Fibroblast of skin of scalp (primary cell): ENCODE data around the gene LATS1.

Experiments used
- DNase-seq: peaks from one replicate; pipeline ENCODE4 v3.0.0-alpha.2; 2013

The LATS1 gene

DNA sequence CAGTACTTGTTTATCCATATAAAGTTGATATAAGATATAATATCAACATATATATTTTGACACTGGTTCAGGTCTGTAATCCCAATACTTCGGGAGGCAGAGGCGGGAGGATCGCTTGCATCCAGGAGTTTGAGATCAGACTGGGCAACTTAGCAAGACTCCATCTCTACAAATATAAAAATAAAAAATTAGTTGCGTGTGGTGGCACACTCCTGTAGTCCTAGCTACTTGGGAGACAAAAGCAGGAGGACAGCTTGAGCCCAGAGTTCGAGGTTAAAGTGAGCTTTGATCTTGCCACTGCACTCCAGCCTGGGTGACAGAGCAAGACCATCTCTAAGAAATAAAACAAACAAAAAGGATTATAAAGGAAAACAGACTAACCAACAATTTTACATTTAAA lies 60.5 kb downstream of the LATS1 start:
- DNase-seq, result no peak

DNA sequence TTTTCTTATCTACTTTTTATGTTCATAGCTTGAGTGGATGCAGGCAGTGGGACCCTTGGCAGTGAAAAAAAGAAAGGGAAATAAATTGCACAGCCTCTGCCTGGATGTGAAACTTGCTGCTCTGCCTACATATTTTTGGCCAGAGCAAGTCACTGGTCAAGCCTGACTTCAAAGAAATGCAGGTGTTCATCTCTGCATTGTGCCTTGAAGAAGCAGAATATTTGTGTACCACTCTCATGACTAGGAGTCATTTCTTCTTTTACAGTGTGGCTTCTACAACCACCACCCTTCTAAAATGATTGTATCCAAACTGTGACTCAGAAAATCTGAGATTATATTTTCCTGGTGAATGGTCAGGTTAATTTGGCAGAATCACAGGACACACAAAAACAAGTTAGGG lies 66.8 kb downstream of the LATS1 start:
- no peak for DNase-seq

DNA sequence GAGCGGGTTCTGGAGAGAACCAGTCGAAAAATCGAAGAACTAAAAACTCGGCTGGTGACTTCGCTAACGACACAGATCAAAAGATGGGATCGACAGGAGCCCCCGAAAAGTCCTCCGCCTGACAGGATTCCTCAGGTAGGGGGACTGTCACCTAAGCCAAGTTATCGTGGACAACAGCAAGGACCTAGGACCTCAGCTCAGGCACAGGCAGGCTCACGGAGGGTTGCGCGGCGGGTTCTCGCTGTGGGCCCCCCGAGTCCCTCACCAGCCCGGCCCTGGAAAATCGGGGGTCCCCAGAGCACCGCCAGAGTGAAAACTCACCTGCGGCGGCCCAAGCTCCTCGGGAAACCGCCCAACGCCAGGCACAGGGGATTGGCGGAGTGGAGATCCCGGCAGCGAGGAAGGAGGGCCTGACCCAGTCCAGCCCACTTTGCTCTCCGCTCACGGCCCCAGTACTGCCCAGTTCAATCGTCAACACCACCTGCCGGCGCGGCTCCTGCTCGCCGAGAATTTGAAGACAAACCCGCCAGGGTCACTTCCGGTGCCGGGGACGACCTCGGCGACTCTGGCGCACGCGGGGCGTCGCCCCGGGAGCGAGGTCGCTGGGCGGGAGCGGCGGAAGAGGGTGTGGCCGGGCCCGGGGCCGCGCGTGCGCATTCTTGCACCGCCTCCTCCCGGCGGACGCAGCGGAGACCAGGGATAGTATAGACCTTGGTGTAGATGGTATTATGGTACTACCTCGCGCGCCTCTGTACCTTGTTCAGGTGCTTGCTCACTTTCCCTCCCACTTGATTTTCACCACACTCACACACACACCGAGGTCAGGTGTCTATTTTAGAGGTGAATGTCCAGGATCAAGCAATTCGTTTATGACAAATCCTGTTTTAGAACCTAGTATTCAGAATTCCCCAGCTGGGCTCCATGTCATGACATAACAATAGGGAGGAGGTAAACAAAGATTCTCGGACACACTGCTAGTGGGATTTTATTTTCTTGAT lies 69.5 kb downstream of the LATS1 start, which contains the start of gene KATNA1:
KATNA1 (minus strand) TSS at position 567 of the 998 bp plus-strand sequence. CDS start 10,167 bp downstream, outside the sequence.
- DNase-seq, result peak; percentile 82

DNA sequence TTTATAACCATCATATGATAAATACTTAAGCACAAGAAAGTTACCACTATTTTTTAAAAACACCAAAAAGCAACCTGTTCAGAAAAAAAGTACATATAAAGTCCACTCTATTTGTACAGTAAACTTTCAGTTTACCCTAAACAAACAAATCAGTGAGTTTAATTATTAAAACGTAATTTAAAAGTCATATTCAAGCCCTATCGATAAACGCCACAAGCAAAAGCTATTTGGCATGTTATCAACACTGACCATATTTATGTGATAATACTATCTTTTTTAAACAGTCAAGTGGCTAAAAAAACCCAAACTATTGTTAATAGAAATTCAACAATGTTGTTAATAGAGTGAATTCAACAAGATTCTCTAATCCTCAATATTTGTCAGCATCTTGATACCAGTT lies 71.3 kb downstream of the LATS1 start:
- no peak for DNase-seq

DNA sequence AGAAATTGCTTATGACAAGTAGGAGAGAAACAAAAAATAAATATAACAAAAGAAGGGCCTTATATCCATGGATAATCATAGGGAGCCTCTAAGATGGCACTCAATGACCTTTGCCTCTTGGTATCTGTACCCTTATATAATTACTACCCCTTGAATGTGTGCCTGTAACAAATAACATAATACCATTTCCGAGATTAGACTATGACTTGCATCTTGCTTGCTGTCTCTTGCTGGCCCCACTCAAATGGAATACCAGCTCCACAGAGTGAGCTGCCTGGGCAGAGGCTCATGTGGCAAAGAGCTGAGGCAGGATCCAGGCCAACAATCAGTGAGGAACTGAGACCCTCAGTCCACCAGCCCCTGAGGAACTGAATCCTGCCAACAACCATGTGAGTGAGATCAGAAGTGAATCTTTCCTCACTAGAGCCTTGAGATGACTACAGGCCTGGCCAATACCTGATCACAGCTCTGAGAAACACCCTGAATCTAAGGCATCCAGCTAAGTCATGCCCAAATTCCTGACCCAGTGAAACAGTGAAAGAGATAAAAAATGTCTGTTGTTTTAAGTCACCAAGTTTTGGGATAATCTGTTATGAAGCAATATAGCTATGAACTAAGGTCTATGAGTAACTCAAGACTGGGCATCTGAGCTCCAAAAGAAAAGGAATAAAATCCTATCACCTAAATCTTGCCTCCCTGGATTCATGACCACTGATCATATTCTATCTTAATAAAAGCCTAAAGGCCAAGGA lies 74.9 kb downstream of the LATS1 start:
- DNase-seq, result no peak

DNA sequence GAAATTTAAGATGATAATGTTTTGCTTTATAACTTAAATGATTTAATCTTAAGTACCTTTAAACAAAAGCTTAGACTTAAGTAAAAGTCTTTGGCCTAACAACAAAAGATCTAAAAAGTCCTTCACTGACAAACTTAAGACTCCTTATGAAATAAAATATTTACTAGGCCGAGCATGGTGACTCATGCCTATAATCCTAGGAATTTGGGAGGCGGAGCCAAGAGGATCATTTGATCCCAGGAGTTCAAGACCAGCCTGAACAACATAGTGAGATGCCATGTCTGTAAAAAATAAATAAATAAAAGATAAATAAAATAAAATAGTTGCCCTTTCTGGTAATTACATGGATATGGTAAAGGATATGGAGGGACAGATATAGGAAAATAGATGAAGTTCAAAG lies 81.8 kb downstream of the LATS1 start:
- peak; percentile 61 for DNase-seq

DNA sequence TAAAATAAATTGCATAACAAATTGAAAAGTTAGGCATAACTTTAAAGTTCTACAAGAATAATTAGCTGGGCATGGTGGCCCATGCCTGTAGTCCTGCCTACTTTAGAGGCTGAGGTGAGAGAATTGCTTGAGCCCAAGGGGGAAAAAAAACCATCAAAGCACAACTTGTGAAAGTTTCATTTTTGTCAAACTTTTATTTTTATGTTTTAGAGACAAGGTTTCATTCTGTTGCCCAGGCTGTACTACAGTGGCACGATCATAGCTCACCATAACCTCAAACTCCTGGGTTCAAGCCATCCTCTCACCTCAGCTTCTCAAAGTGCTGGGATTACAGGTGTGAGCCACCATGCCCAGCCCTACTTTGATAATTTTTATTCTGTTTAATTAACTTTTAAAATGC lies 83.6 kb downstream of the LATS1 start:
- DNase-seq, result no peak

DNA sequence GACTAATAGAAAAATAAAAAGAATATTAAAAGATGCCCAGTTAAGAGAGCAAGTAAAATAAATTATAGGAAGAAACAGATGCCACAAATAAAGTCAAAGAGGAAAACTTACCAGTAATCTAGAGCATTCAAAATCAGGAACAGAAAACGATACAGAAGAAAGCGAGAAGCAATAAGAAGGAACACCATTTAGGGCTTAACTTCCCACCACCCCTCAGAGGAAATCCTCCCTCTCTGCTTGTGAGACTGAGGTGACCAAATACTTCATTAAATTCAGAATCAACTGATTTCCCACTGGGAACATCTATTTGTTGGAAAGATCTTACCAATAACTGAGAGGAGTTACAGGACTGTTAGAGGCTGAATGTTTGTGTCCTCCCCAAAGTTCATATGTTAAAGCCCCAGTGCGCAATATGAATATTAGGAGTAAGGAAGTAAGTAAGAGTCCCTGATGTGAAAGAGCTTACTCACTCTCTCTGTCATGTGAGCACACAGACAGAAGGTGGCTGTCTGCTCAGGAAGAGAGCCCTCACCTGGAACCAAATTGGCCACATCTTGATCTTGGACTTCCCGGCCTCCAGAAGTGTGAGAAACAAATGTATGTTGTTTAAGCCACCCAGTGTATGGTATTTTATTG lies 88.9 kb downstream of the LATS1 start:
- no peak for DNase-seq

DNA sequence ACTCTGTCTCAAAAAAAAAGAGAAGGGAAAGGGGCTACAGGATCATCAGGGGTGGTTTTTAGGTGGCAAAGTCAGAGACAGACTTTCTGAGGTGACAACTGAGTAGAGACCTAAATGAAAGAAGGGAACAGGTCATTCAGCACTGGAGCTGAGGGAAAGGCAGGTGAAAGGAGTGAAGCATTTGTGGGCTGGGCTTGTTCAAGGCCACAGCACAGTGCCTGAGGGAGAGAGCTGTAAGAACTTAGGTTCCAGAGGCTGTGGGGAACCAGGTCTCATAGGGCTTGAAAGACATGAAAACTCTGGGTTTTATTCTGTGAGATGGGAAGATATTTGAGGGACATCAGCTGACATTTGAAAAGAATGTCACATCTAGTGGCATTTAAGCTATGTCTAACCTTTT lies 90.2 kb downstream of the LATS1 start:
- DNase-seq, result no peak

DNA sequence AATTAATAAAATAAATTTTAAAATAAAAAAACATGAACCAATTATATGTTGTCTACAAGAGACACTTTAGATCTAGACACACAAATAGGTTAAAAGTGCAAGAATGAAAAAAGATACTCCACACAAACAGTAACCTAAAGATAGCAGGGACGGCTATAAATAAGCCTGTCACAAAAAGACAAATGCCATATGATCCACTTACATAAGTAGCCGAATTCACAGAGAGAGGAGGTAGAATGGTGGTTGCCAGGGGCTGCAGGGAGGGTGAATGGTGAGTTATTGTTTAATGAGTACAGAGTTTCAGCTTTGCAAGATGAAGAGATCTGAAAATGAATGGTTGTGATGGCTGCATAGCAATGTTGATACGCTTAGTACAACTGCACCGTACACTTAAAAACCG lies 102.1 kb downstream of the LATS1 start:
- no peak for DNase-seq

DNA sequence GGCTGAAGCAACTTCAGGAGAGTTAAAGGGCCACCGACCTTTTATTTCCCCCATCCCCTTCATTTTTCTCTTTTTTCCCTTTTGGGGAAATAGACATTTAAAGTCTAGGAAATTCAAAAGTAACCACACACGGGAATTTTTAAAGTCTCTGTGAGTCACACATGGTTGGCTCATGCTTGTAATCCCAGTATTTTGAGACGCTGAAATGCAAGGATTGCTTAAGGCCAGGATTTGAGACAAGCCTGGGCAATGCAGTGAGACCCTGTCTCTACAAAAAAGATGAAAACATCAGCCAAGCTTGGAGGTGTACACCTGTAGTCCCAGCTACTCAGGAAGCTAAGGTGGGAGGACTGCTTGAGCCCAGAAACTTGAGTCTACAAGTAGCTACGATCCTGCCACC lies 103.6 kb downstream of the LATS1 start:
- DNase-seq, result peak; percentile 17

DNA sequence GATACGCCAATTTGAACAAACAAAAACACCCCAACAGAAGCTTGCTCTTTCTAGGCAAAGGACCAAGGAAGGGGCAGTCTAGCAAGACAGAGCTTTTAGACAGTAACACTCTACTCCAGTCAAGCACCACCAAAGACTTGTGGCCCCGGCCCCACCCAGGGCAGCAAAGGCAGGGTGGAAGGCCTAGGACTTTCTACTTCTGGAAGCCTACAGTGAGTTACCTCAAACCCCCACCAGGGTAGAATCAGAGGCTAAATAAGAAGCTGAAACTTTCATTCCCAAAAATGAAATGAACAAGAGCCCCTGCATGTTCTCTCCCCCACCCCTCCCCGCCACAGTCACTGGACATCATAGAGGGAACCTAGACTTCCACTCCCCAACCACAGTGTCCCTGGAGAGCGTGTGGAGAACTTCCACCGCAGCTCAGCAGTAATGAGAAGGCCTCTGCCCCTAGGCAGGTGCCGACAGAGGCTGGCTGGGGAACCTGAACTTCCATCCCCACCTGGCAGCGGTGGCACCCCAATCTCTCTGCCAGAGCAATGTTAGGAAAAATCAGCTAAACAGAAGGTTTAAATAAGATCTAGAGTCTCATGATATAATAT lies 109.4 kb downstream of the LATS1 start:
- DNase-seq, result no peak
